ENCODE data around the gene C19orf38. TPM values are rescaled to one million over a fixed set of nuclear protein-coding genes. Genes with fewer than 3 reads are reported as not detected.
A peak's percentile ranks its signal among the peaks of the same experiment; 100 is the strongest.

The C19orf38 gene
- total and polyA plus RNA-seq, 9 of the 15 experiments (the other 6 are each of a cell fraction or from before 2014, with no cell fraction given) = 0.14 to 0.18 TPM; not detected in 7

DNA sequence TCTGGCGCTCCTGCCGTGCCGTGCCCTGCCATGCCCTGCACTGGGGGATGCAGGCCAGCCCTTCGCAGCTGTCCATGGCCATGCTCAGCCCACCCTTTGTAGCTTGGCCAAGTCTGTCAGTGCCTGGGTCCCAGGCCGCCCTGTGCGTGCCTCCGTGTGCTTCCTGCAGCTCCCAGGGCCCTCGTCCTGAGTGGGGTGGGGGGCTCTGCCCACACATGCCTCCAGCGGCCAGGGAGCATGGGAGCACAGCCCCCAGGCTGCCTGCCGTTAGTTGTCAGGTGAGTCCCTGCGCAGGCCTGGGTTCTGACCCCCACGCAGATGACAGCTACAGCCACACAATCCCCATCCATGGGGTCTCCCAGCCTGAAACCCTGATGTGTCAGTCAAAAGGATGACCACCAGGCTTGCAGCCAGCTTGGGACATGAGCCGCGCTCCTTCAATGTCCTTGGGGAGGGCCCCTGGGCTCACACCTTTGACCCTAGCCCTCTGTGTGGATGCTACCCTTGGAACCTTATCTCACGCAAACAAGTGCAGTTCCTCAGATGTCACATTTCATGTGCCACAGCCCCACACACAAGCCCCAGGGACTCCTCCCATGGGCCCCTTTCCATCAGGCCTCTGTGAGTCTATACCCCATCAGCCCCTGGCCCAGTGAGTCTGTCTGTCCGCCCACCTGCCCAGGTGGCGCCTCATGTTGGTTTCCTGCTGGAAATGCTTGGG, 36.7 kb upstream of the C19orf38 start (continued):
- TF ChIP-seq MYBL2 (IDR thresholded peaks at IDR 0.05; ENCODE audit: low read depth) (no peak), MYBL2 (CRISPR knock-in tag; IDR thresholded peaks at IDR 0.05; ENCODE audit: borderline replicate concordance) (no peak), ZC3H8 (IDR thresholded peaks at IDR 0.05) (no peak), PML (IDR thresholded peaks at IDR 0.05; ENCODE audit: low read length) (0 out of 2 replicates have a peak, but pooled peaks have one; percentile 34), ZNF780A (CRISPR knock-in tag; IDR thresholded peaks at IDR 0.05) (no peak), ZNF699 (CRISPR knock-in tag; IDR thresholded peaks at IDR 0.05; ENCODE audit: insufficient replicate concordance) (no peak), ZNF311 (CRISPR knock-in tag; IDR thresholded peaks at IDR 0.05) (no peak), TEAD1 (CRISPR knock-in tag; IDR thresholded peaks at IDR 0.05) (no peak), ZNF444 (CRISPR knock-in tag; IDR thresholded peaks at IDR 0.05) (no peak), MXI1 (IDR thresholded peaks at IDR 0.05; ENCODE audit: low read depth, low read length) (no peak), EP400 (IDR thresholded peaks at IDR 0.05) (no peak), SOX6 (IDR thresholded peaks at IDR 0.05) (no peak), TCF7 (IDR thresholded peaks at IDR 0.05; ENCODE audit: borderline replicate concordance) (no peak), KDM1A (IDR thresholded peaks at IDR 0.05) (peak; percentile 23 to 43; a peak in 1 of 4 replicates), HMG20B (CRISPR knock-in tag; IDR thresholded peaks at IDR 0.05) (no peak), KAT7 (CRISPR knock-in tag; IDR thresholded peaks at IDR 0.05; ENCODE audit: borderline replicate concordance) (no peak), XRCC4 (IDR thresholded peaks at IDR 0.05; ENCODE audit: extremely low read depth, insufficient read depth, insufficient read length) (no peak), SNIP1 (IDR thresholded peaks at IDR 0.05; ENCODE audit: low read depth) (no peak), ZC3H11A (IDR thresholded peaks at IDR 0.05; ENCODE audit: low read depth, low read length) (no peak), ZNF354B (CRISPR knock-in tag; IDR thresholded peaks at IDR 0.05) (no peak), MBD2 (IDR thresholded peaks at IDR 0.05; ENCODE audit: borderline replicate concordance, low read depth) (no peak), NR4A1 (CRISPR knock-in tag; IDR thresholded peaks at IDR 0.05) (no peak), NR4A1 (tag; IDR thresholded peaks at IDR 0.05) (no peak), ZNF12 (CRISPR knock-in tag; IDR thresholded peaks at IDR 0.05) (no peak), ZNF263 (CRISPR knock-in tag; IDR thresholded peaks at IDR 0.05; ENCODE audit: borderline replicate concordance) (peak; percentile 42; the same call in 1 of the 2 replicates)
- TF ChIP-seq, protein P1, sequence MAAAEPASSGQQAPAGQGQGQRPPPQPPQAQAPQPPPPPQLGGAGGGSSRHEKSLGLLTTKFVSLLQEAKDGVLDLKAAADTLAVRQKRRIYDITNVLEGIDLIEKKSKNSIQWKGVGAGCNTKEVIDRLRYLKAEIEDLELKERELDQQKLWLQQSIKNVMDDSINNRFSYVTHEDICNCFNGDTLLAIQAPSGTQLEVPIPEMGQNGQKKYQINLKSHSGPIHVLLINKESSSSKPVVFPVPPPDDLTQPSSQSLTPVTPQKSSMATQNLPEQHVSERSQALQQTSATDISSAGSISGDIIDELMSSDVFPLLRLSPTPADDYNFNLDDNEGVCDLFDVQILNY (CRISPR knock-in tag; IDR thresholded peaks at IDR 0.05) = no peak

All from K562 (cell line).